GM19239 (cell line): Measurements from ENCODE around the gene FIBP.

Source experiments
- DNase-seq: peaks from one replicate; pipeline ENCODE4 v3.0.0; 2011; ENCODE audit warnings: low spot score; ENCODE audit not compliant: insufficient read length
- FAIRE-seq: peaks from 2 replicates; lab custom pipeline; 2011; peaks lifted over from hg19 to GRCh38; lab: Jason Lieb, UNC

Gene FIBP

DNA sequence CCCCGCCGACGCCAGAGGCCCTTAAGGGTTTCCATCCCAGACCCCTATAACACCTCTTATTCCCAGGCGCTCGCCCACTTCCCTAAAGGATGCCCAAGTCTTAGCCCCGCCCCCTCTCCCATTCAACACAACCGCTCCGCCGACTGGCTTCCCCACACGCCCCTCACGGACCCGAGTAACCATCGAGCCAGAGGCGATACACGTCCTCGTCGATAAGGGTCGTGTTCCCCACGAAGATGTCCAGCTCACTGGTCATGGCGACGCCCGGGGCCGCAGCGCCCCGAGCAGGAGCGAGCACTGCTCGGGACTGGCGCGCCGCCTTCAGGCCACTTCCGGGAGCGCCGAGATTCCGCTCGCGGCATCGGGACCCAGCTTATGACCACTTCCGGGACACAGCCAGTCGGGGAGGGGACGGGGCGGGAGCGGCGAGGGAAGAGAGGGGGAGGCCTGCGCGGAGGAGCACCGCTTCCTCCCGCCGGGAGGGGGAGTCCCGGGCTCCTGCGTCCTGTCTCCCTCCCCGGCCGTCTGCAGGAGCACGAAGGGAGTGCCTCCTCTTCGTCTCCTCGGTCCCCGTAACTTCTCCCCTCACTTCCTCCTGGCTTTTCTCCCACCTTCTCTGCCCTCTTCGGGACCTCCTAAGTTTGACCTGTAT is at the start of gene FIBP:
Gene FIBP, minus strand, starts transcription at position 309 of the 652 bp plus-strand sequence. Its CDS starts 53 bp downstream, at position 256.
- DNase-seq = peak; percentile 95
- FAIRE-seq = peak; percentile 85

DNA sequence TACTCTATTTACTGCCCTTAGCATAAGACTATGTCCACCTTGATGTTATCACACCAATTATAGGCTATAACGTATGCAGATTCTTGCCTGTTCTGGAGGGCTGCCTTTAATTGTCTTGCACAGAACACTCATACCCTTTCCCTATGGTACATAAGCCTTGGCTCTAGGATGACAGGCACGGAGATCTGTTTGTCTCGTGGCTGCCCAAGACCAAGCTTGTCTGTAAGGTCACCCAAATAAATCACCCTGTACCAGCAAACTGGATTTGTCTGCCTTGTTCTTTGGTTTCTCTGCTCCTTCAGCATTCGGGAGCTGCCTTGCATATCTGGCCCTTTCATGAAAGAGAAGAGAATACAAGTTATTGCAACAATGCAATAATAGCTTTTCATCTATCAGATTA is 49.5 kb upstream of the FIBP start:
- no peak for DNase-seq
- no peak for FAIRE-seq

DNA sequence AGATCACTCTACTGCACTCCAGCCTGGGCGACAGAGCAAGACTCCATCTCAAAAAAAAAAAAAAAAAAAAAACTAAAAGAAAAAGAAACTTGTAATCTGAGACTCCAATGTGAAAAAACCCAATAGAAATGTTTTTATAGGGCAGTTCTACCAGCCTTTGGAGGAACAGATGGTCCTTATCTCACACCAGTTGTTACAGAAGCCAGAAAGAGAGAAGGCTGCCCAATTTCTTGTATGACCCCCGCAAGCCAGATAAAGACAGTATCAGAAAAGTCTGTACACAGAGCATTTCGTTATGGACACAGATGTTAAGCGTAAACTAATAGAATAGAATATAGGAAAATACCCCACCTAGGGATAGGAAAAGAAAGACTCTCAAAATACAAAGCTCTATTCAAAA is 45.7 kb upstream of the FIBP start:
- no peak for DNase-seq
- no peak for FAIRE-seq

DNA sequence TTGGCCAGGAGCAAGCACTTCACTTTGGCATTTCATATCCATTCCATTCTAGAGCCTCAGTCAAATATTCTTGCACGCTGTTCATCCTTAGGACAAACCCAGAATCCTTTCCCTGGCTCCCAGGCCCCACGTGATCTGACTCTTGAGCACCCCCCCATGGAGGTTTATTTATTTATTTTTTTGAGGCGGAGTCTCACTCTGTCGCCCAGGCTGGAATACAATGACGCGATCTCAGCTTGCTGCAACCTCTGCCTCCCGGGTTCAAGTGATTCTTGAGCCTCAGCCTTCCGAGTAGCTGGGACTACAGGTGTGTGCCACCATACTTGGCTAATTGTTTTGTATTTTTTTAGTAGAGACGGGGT is 44.3 kb upstream of the FIBP start:
- FAIRE-seq (no peak), DNase-seq (no peak)

DNA sequence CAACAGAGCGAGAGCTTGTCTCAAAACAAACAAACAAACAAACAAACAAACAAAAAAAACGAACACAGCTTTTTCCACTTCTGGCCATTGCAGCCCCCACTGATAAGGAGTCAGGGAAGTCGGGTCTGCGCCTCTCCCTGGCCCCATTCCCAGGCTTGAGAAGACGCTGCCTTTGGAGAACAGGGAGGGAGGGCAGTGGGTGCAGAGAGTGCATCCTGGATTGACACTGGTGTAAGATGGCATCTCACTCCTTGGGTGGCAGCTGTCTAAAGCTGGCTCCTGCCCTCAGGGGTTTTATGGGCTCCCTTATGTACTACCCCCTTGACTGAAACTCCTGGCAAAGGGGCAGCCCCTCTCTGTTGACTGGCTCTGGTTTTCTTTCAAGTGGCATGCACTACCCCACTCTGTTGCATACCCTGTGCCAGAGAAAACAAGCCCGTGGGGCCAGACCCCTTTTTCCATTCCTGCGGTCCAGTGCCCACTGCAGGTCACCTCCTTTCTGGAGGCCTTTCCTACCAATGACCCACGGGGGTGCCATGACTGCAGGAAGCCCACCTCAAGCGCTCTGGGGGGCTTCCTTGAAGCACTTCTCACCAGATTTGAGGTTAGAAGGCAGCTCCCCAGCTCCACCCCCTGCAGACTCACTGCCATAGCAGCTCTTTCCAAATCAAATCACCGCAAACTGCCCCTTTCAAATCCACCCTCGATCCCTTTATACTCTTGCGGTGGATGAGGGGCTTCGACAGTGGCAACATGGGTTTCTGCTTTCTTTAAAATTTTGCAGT is 43.7 kb upstream of the FIBP start:
- no peak for FAIRE-seq
- DNase-seq = no peak

DNA sequence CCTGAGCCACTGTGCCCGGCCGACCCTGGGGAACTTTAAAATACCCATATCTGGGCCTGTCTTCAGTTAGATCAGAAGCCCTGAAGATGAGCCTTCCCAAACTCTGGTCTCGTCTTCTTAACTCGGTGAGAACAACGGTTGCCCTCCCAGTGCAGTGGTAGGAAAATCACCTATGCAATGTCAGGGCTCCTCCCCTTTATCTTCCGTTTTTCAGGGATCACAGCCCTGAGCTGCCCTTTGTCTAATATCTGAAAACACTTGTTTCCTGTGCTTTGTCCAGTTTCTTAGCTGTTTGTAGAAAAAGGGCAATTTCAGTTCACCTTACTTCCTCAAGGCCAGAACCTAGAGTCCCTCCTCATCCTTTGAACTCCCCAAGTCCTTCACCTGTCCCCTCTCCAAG is 40.4 kb upstream of the FIBP start:
- peak; percentile 78 for FAIRE-seq
- no peak for DNase-seq

DNA sequence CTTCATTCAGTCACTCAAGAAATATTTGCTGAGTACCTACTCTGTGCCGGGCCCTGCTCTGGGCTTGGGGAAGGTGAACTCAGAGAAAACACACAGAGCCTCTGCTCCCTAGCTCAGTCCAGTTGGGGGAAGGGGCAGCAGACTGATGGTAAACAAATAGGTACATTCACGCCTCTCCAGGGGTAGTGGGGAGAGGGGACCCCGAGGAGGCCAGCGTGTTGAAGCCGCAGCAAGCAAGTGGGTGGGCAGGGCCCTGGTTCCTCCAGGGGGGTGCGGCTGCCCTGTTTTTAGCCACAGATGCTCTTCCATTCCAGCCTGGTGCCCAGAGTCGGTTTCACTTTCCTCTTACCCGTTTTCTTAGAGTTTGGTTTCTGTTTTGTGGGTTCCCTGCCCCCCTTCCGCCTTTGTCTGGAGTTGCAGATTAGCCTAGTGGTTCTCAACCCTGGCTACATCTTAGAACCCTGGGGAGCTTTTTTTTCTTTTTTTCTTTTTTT is 39.7 kb upstream of the FIBP start:
- FAIRE-seq (peak; percentile 97), DNase-seq (peak; percentile 83)

DNA sequence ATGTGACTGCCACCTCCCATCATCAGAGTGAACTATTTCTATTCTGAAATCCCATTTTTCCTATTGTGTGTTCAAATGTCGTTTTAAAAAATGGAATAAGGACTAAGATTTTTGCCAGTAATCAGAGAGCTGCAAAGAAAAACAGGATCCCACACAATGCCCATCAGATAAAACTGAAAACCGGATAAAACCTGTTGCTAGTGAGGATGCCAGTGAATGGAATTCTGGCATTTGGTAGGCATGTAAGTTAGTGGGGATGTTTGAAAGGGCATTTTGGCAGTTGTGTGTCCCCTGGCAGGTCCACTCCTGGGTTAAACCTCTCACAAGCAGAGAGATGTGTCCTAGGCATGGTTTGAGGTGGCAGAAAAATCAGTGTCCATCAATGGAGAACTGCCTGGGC is 37.1 kb upstream of the FIBP start:
- DNase-seq (no peak), FAIRE-seq (no peak)

DNA sequence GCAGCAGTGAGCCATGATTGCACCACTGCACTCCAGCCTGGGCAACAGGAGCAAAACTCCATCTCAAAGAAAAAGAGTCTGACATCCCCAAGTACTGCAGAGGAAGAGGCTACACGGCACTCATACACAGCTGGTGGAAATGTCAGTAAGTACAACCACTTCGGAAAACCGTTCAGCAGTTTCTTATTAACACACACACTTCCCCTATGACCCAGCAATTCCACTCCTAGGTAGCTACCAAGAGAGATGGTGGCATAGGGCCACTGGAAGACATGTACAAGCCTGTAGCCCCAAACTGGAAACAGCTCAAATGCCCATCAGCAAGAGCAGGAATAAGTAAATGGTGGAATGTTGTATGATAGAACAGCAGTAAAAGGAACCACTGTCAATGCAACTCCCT is 34.3 kb upstream of the FIBP start:
- no peak for DNase-seq
- no peak for FAIRE-seq

DNA sequence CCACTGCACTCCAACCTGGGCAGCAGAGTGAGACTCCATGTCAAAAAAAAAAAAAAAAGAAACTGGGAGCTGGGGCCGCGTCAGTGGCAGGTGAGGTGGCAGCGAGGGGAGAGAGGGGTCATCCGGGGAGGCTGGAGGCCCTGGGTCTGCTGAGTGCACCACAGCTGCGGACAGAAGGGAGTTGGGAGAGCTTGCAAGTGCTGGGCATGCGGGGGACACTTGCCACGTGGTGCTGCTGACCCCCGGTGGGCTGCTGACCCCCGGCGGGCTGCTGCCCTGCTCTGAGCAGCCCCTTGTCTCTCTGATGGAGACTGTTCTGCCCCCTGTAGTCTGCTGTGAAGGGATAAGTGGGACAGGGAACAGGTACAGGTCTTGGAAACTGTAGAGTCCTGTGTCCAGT is 33.6 kb upstream of the FIBP start:
- DNase-seq = no peak
- FAIRE-seq = no peak

DNA sequence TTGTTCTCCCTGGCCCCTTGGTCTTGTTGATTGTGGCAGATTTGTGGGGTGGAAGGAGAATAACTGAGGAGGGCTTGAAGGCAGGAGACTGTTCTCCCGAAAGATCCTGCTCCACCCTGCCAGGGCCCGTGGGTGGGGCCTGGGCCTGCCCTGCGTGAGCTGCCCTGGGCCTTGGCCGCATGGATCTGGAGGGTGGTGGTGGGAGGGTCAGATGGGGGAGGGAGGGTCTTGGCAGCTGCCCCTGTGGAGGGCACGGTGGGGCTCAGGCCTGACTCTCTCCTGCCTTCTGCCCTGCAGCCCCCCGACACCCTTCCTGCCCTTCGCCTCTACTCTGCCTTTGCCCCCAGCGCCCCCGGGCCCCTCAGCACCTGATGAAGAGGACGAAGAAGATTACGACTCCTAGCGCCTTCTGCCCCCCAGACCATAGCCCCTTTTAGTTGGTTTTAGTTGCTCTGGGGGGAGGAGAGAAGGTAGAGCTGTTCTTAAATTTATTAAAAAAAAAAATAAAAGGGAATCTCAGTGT is 32.8 kb upstream of the FIBP start:
- FAIRE-seq (no peak), DNase-seq (no peak)

DNA sequence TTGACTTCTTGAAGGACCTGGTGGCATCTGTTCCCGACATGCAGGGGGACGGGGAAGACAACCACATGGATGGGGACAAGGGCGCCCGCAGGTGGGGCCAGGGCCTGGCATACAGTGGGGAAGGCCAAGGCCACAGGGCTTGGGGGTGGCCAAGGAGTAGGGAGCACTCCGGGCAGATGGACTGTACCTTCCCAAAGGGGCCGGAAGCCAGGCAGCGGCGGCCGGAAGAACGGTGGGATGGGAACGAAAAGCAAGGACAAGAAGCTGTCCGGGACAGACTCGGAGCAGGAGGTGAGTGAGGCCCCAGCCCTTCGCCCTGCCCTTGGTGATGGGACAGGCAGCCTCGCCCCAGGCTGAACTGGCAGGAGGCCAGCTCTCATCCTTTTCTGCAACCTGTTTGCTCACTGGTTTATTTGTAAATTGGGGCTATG is 32.1 kb upstream of the FIBP start:
- no peak for FAIRE-seq
- DNase-seq = no peak

DNA sequence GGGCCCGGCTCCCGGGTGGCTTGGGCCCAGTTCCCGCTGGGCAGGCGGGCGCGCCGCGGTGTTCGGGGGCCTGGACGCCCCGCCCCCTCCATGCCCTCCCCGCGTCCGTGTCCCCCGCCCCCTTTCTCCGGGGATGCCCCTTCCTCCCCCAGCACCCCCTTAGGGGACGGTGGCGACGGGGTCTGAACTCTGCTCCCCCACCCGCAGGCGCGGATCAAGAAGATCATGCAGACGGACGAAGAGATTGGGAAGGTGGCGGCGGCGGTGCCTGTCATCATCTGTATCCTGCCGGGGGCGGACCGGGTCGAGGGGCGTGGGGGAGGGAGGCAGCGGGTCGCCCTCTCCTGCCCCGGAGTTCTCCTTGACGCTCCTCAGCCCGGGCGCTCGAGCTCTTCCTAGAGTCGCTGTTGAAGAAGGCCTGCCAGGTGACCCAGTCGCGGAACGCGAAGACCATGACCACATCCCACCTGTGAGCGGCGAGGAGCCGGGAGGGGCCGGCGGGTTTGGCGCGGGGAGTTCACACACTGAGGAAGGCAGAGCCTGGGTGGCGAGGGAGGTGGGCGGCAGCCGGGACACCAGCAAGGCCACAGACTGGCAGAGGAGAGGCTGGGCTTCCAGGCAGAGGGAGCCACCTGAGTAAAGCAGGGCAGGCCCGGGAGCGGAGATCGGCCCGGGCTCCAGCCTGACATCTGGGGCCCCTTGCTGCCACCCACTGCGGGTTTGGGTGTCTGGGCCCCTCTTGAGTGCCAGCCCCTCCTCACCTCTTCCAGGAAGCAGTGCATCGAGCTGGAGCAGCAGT is 31.5 kb upstream of the FIBP start:
- DNase-seq (peak; percentile 53), FAIRE-seq (no peak)

DNA sequence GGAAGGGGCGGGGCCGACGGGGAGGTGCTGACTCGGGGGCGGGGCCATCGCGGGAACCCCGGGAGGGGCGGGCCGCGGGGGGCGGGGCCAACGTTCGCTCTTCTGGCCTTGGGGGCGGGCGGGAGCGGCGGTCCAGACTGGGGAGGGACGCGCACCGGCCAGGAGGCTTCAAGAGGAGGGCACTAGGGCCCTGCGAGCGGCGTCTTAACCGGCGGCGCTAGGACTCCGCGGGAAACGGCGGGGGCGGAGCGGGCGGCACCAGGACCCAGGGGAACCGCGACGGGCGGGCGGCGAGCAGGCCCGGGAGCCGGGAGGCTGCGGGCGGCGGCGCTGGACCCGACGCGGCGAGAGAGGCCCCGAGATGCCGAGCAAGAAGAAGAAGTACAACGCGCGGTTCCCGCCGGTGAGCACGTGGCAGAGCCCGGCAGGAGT is 30.9 kb upstream of the FIBP start, which contains the start of gene DRAP1:
Gene DRAP1, plus strand, starts transcription at position 286 of the 432 bp plus-strand sequence. Its CDS starts 76 bp downstream, at position 362.
- DNase-seq = peak; percentile 97
- peak; percentile 81 for FAIRE-seq

DNA sequence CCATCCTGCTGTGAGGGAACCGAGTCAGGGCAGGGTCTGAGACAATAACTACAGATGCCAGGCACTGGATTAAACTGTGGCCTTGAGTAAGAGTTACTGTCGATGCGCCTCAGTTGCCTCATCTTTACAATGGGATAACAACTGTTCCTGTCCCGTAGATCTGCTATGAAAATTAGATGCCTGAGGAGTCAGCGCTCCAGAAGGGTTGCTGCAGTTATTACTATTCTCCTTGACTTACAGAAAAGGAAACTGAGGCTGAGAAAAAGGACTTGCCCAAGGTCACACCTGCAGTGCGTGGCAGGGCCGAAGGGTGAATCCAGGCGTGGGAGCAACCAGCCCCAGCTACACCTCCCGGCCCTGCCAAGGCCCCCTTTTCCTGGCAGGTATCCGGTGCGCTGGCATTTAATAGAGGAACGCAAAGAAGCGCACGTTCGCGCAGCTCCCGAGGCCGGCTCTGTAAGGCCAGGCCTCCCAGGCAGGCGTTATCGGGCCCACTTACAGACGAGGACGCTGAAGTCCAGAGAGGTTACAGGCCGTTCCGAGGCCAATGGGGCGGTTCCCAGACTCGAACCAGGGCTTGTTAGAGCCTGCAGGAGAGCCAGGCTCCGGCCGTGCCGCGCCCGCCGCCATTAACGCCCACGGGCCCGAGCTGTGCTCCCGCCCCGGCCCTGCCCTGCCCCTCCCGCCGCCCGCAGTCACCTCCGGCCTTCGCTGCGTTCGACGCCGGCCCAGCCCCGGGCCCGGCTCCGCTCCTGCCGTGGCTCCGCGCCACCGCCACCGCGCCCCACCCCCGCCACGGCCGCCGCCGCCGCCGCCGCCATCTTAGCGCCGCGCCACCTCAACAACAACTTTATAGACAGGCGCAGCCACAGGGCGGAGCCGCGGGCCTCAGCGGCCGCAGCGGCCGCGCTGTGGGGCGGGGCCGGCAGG is 30.2 kb upstream of the FIBP start, which contains the start of gene C11orf68:
Gene C11orf68, minus strand, starts transcription at position 852 of the 930 bp plus-strand sequence. Its CDS starts 31 bp downstream, at position 821.
- DNase-seq (peak; percentile 41), FAIRE-seq (peak; percentile 59)

DNA sequence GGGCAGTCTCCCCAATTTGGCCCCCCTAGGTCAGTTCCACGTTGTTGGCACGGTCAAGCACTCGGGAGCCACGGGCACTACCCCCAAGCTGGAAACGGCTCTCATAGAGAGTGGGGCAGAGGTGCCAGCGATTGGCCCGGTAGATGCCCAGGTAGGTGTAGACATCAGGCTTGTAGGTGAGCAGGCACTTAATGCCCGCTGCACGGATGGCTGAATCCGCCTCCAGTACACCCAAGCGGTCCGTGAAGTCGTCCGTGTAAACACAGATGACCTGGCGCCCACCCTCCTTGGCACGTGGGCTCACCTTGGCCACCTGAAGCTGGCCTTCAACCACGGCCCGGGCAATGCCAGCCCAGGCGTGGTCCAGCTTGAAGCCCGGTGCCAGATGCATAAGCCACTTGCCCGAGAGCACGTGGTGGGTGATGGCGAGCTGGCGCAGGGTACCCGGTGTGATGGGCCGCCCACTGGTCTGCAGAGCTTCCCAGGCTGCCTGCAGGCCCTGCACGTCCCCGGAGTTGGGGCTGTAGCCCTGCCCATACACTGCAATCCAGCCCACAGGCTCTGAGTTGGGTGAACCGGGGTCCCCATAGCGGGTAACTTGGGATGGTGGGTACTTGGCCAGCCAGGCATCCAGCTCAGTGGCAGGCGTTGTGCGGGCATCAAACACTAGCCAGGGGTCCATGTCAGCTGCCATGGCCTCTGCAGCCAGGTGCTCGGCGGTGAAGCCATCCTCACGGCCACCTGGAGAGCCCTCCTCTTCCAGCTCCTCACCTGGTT is 29.4 kb upstream of the FIBP start:
- FAIRE-seq (no peak), DNase-seq (no peak)

DNA sequence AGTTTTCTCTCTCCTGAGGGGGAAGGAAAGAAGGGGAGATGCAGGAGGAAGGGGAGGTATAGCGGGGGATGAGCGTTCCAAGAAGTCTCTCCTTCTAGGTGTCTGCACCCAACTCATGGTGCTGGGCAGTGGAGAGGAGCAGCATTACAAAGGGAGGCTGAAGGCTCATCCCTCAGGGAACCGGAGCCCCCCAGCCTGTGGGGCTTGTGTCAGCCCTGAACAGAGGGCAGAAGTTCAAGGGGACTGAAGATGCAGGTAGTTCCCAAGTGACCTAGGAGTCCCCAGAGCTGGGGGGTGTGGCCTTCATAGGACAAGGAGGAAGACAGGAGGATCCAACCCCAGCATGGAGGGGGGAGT is 28.8 kb upstream of the FIBP start:
- FAIRE-seq (no peak), DNase-seq (no peak)

DNA sequence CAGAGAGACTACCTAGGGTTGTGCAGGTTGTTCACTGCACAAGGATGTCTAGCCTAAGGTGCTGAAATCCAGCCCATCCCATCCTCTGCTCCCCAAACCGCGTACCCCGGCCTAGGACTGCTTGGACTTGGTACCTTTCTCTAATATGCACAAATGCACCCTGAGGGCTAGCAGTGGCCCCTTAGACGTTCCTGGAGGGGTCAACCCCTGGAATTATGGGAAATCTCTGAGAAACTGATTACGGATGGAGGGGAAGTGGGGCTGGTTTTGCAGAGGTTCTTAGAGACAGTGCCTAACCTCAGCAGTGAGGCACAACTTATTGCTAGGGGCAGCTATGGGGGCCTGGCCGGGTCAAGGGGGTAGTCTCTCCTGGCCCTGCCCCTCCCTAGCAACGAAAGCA is 28.1 kb upstream of the FIBP start:
- FAIRE-seq (no peak), DNase-seq (no peak)

DNA sequence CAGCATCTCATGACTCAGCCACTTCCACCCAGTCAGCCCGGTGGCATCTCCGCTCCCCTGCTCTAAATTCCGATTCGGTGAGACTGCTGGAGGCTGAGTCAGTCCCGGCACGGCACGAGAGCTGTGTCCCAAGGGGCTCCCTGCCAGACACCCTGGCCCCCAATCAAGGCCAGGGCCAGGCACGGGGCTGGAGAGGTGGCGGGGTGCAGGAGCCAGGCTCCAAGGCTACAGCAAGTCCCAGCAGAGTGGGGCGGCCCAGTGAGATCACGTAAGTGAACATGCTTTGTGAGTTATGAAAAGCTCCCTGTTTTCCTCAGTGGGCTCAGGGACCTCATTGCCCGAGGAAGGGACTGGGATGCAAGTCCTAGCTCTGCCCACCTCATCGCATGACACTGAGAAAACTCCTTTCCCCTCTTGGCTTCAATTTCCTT is 27.6 kb upstream of the FIBP start:
- DNase-seq = no peak
- FAIRE-seq = no peak
